OCI-M1 (cell line): ENCODE data around the gene NFKBIL1.
"Not testable (repeated sequence)": the region's sequence is repeated elsewhere in the genome, so short reads cannot be mapped to it uniquely, and the experiment has no call there.

ENCODE experiments used
- DNase-seq: peaks from one replicate; lab custom pipeline; 2025; lab: John Stamatoyannopoulos, UW

The NFKBIL1 gene, protein sequence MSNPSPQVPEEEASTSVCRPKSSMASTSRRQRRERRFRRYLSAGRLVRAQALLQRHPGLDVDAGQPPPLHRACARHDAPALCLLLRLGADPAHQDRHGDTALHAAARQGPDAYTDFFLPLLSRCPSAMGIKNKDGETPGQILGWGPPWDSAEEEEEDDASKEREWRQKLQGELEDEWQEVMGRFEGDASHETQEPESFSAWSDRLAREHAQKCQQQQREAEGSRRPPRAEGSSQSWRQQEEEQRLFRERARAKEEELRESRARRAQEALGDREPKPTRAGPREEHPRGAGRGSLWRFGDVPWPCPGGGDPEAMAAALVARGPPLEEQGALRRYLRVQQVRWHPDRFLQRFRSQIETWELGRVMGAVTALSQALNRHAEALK

DNA sequence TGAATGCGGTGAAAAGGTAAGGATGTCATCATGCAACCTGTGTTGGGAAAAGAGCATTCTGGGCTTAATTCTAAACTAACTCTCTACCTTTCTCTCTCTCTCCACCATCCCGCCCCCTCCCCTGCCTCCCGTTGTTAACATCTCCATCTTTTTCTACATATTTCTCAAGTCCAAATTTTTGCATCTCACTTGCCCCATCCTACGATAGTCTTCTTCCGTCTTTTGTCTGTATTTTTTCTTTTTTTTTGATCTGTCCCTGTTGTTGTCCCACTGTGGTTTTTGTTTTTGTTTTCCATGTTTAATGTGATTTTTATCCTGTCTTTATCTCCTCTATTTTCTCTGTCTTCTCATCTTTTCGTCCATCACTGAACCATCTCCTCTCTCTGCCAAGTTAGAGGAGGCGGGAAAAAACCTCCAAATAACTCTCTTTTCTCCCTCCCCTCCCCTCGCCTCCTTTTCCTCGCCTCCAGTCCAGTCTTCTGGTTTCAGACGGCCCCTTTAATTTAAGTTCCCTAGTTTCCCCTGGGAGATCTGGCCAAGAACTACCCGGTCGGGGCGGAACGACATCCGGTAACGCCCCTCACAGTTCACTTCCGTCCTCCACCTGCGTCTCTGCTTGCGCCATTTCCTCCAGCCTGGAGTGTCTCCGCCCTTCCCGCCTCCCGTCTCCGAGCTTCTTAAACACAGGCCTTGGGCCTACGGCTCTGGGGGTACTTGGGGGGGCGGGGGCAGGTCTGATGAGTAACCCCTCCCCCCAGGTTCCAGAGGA is at the start of gene NFKBIL1:
NFKBIL1 (plus strand) TSS at position 651 of the 769 bp plus-strand sequence; CDS start at position 738, 87 bp downstream.
- DNase-seq, result peak; percentile 99

DNA sequence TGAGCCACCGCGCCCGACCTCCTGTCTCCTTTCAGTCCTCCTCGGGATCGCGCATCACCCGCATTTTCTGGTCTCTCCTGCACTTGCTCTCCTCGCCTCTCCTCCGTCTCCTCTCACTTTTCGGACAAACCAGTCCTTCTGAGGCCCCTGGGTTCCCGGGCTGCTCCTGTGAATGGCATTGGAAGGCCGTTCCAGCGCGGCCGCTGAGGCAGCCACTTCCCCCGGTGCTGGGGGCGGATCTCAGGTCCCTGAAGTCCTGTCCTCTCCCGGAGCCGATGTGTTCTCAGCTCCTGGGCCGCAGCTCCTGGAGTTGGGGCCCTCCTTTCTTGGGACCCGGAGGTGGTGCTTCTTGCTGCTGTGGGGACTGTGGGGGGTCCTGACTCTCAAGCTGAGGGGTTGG is 48.7 kb upstream of the NFKBIL1 start:
- DNase-seq, result no peak

DNA sequence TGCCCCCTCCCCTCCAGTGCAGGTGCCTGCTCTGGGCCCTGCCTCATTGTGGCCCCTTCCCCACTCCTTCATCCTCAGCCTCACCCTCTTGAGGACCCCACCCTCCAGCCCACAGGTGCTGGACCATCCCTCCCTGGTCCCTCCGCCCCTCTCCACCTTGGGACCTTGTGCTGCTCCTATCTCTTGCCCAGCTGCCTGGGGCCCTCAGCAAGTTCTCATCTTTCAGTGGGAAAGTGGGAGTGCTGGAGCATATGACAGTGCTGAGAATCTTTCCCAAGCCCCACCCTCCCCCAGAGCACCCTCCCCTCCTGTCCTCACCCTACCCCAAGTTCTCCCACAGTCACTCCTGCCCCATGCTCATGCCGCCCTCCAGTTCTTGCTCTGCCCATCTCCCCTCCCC is 47.8 kb upstream of the NFKBIL1 start:
- not testable (repeated sequence) for DNase-seq

DNA sequence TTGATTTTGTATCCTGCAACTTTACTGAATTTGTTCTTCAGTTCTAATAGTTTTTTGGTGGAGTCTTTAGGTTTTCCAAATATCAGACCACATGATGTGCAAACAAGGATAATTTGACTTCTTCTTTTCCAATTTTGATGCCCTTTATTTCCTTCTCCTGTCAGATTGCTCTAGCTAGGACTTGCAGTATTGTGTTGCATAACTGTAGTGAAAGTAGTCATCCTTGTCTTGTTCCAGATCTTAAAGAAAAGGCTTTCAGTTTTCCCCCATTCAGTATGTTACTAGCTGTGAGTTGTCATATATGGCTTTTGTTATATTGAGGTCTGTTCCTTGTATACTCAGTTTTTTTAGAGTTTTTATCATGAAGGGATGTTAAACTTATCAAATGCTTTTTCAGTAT is 44.8 kb upstream of the NFKBIL1 start:
- peak; percentile 59 for DNase-seq

DNA sequence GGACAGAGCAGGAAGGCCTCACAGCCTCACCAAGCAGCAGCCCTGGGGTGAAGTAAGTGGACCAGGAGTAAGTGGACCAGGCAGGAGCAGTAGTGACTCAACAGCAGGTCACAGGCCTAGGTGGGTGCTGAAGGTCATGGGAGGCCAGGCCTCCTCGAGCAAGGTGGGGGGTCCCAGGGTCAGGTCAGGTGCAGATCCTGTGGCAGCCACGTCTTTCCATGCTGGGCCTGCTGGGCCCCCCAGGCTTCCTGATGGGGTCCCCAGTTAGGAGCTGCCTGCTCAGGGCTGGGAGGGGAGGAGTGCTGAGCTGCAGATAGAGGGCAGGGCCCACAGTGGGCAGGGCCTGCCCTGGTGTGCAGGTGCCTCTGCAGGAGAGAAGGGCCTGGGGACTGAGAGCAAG is 38.4 kb upstream of the NFKBIL1 start:
- not testable (repeated sequence) for DNase-seq

DNA sequence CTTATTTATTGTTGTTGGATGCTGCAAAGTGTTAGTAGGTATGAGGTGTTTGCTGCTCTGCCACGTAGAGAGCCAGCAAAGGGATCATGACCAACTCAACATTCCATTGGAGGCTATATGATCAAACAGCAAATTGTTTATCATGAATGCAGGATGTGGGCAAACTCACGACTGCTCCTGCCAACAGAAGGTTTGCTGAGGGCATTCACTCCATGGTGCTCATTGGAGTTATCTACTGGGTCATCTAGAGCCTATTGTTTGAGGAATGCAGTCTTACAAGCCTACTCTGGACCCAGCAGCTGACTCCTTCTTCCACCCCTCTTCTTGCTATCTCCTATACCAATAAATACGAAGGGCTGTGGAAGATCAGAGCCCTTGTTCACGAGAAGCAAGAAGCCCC is 37.4 kb upstream of the NFKBIL1 start:
- no peak for DNase-seq

DNA sequence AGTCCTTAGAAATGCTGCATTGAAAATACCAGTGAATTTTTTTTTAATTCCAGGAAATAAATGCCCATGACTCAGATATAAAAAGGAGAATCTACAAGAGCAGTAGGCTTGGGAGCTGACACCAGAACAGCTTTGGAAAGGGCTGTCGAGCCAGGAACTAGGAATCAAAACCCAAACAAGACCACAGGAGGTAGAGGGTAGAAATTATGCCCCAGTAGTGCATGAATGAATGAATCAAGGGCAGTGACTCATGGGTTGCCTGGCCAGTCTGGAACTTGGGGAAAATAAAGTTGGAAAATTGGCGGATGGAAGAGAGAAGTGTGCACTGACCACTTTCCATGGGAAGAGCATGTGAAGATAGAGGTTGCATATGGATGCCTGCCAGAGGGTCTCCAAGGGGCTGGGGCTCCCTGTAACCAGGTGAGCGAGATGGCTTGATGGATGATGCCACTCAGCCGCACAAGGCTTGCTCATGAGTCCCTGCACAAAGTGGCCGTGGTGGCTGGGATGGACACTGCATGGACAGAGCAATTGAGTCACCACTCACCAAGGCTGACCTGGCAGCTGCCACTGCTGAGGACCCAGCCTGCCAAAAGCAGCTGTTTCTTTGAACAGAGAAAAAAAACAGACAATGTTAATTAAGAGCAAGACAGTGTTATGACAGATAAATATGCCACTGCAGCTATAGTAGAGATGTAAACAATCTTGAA is 33.8 kb upstream of the NFKBIL1 start:
- no peak for DNase-seq

DNA sequence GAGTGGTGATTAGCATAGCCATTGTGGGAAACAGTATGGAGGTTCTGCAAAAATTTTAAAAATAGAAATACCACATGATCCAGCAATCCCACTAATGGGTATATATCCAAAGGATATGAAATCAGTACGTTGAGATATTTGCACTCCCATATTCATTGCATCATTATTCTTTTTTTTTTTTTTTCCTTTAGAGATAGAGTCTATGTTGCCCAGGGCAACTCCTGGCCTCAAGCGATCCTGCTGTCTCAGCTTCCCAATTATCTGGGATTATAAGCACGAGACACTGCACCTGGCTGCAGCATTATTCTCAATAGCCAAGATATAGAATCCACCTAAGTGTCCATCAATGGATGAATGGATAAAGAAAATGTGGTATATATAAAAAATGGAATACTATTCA is 25.6 kb upstream of the NFKBIL1 start:
- no peak for DNase-seq

DNA sequence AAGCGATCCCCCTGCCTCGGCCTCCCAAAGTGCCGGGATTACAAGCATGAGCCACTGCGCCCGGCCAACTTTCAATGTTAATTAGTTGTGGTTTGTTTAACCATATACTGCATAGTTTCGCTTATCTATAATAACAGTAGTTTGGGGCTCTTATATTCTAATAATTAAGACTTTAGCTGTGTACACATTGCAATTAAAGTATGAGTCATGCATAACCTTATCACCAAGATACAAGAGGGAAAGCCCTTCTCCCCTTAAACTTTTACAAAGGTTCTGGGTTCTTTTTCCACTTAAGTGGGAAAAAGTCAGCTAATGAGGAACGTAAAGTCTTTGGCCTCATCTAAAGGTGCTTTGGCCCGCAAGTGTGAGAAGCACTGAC is 21.9 kb upstream of the NFKBIL1 start:
- no peak for DNase-seq

DNA sequence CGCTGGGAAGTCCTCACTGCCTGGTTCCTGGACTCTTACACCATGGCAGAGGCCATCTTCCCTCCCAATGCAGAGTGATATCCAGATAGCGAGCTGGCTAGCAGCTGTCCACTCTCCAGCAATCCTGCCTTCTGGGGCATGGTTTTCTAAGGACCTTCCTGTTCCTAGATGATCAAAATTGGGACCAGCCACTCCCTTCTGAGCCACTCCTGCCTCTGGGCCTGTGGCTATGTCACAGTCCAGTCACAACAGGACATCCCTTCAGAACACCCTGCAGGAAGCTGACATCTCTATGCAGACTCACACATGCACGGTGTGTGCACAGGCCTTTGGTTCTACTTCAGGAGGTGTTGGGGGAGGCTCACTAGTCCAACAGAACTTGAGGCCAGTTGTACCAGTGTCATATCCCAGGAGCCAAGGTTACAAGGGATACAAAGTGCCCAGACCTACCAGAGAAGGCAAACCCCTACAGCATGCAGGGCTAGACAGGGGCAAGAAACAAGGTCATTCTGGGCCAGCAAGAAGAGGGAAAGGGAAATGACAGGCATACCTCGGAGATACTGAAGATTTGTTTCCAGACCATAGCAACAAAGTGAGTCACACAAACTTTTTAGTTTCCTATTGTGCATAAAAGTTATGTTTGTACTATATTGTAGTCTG is 21.3 kb upstream of the NFKBIL1 start:
- DNase-seq, result no peak

DNA sequence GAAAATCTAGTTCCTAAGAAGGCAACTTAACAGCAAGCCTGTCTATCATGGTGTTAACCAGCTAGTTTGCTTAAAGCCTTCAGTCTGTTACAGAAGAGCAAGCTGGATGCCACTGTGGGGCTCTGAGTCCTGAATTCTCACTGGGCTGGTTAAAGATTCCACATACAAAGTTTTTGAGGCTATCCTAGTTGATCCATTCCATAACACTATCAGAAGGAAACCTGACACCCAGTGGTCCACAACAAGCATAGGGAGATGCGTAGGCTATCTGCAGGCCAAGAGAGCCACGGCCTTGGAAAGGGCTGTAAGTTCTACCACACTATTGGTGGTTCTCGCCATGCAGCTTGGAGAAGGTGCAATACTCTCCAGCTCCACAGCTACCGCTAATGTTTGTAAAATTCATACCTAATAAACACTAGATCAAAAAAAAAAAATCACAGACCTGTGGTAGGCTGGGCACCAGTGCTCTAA is 19.1 kb upstream of the NFKBIL1 start:
- peak; percentile 35 for DNase-seq

DNA sequence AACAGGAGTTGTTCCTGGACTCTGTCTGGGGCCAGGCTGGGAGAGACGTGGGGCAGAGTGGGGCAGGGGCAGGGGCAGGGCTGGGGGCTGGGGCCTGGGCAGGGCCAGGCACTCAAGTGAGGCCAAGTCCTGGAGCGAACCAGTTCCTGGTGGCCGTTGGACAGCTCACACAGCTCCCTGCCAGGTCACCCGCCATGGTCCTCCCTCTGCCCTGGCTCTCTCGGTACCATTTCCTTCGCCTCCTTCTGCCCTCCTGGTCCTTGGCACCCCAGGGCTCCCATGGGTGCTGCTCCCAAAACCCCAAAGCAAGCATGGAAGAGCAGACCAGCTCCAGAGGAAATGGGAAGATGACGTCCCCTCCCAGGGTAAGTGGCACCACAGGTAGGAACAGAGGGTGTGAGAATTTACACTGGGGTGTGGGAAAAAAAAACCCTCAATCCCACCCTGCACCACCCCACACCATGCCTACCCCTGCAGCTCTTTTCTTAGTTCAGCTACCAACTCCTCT is 18.5 kb upstream of the NFKBIL1 start, which contains the start of gene MCCD1:
MCCD1 (plus strand) TSS at position 142 of the 508 bp plus-strand sequence; CDS start at position 195, 53 bp downstream.
- DNase-seq, result no peak

DNA sequence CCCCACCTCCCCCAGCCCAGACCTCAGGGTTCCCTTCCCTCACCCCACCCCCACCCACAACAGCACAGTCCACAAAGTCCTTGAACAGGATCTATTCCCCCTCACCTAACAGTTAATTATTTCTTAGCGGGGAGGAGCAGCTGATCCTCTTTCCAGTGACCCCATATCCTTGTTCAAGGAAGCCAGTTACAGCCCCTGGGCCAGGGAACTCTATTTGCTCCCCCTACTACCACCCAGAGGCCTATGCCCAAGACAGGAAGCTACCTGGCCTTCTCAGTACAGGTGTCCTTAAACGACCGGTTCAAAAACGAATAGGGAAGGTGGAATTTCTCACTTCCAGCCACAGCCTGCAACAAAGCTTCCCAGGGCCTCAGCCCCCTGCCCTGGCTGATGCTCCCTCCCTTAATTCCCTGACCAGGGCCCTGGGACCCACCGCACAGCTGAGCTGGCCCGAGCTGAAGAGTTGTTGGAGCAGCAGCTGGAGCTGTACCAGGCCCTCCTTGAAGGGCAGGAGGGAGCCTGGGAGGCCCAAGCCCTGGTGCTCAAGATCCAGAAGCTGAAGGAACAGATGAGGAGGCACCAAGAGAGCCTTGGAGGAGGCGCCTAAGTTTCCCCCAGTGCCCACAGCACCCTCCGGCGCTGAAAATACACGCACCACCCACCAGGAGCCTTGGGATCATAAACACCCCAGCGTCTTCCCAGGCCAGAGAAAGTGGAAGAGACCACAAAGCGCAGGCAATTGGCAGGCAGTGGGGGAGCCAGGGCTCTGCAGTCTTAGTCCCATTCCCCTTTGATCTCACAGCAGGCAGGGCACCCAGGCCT is 17.9 kb upstream of the NFKBIL1 start:
- DNase-seq, result no peak

DNA sequence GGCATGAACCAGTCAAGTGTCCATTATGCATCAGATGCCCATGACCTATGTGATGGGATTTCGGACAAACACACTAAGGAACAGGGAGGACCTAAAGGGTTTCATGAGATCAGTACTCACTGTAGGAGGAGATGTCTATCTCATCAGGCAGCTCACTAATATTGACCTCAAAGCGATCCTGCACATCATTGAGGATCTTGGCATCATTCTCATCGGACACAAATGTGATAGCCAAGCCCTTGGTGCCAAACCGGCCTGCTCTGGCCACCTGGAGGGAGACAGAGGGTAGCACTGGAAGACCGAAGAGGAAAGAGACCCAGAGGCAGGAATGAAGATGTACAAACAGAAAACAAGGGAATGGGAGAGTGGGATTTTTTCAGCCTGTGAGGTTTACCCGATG is 16.7 kb upstream of the NFKBIL1 start:
- DNase-seq, result no peak

DNA sequence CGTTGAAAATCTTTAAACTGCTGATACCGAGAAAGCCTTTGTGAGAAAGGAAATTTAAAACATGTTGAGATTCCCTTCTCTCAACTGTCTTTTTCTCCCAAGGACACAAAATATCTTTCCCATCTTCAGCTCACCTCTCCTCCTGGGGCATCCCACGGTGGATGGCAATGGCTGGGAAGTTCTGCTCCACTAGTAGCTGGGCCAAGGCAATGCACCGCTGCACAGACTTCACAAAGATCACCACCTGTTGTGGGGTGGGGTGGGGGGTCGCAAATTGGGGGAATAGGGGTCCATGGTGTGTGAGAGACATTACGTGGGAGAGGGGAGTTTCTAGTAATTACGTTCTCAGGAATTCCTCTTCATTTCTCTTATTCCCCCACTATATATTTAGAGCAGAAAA is 16.2 kb upstream of the NFKBIL1 start:
- no peak for DNase-seq

DNA sequence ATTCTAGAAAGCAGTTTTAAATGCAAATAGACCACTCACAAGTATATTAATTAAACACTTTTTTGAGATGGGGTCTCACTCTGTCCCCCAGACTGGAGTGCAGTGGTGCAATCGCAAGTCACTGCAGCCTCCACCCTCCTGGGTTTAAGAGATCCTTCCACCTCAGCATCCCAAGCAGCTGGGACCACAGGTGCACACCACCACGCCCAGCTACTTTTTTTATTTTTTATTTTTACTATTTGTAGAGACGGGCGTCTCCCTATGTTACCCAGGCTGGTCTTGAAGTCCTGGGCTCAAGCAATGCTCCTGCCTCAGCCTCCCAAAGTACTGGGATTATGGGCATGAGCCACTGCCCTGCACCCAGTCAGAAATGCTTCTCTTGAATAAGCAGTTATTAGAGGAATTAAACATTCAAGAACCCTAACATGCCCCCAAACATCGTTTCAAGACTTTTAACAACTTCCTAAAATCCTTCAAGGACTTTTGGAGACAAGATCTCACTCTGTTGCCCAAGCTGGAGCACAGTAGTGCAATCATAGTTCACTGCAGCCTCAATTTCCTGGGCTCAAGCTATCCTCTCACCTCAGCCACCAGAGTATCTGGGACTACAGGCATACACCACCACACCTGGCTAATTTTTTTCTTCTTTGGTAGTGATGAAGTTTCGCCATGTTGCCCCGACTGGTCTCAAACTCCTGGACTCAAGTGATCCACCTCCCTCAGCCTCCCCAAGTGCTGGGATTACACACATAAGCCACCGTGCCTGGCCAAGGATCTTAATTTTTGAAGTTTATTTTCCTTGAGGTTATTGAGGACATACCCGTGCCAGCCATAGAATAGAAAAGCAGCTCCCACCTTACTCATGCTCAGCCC is 15.4 kb upstream of the NFKBIL1 start:
- no peak for DNase-seq

DNA sequence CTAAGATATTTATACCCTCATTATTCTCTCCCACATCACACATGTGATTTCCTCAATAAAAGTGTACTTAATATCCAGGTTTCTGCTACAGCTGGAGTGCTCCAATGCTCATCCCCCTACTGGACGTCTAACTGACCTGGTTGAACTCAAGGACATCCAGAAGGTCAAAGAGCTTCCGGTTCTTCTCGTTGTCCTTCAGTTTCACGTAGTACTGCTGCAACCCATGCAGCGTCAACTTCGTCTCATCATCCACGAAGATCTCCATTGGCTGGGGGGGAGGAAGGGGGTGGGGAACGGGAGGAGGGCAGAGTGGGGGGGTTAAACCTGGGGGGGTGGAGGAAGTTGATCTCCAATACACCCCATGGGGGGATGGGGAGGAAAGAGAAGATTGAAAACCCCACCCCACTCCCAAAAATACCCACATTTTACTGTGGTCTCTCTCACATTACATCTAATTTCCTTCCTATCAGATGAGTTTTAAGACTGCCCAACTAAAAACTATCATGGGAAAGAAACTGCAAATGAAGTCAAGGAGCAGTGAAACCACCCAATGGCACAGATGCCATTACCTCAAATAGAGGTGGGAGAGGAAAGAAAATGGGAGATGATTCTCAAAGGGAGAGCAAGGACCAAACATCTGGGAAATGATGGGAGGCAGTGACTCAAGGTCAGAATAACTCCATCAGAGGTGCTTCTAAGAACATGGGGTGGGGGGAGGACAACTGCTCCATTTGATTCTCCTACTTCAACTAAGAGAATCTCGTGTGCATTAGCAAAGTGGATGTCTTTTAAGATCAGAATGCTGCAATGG is 14.6 kb upstream of the NFKBIL1 start:
- DNase-seq, result no peak

DNA sequence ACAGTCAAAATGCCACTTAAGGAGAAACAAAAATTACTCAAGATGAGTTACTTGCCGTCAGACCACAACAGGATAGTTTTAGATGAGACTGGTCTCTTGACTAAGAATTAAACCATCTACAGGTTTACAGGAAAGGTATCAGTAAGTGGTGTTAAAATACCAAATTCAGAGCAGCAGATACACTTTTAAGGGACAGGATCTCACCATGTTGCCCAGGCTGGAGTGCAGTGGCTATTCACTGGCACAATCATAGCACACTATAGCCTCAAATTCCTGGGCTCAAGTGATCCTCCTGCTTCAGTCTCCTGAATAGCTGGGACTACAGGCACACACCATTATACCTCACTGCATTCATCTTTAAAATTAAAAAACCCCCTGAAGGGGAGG is 14.0 kb upstream of the NFKBIL1 start:
- DNase-seq, result no peak

DNA sequence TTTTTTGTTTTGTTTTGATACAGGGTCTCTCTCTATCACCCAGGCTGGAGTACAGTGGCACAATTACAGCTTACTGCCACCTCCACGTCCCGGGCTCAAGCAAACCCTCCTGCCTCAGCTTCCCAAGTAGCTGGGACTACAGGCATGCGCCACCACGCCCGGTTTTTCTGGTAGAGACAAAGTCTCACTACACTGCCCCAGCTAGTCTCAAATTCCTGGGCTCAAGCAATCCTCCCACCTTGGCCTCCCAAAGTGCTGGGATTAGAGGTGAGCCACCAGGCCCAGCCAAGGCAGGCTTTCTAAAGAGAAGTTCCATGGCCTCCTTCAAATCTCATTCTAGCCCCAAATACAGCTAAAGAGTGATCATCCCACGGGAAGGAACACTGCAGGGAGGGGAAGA is 13.4 kb upstream of the NFKBIL1 start:
- DNase-seq, result no peak
